SK-N-MC (cell line): ENCODE data around the gene ABCG5.
A peak's percentile ranks its signal among the peaks of the same experiment; 100 is the strongest.

Experiments
- DNase-seq: peaks from one replicate; pipeline ENCODE4 v3.0.0-alpha.2; 2011; ENCODE audit warnings: low read depth, low spot score
- H3K27ac ChIP-seq: fragments of 200-600 bp; sonication (generic); 2 replicates; pipeline ENCODE4 v1.5.1; 2016; ENCODE audit warnings: mixed run types
- H3K36me3 ChIP-seq: fragments of 200-600 bp; sonication (generic); 2 replicates; pipeline ENCODE4 v1.6.1; 2017; ENCODE audit warnings: antibody characterized with exemption, low read length, mixed read lengths; ENCODE audit not compliant: insufficient read depth
- H3K4me3 ChIP-seq: fragments of 200-600 bp; sonication (generic); 2 replicates; pipeline ENCODE4 v1.5.1; 2016
- H3K9ac ChIP-seq: fragments of 200-600 bp; sonication (generic); 2 replicates; pipeline ENCODE4 v1.8.0; 2017; ENCODE audit warnings: mixed run types, mixed read lengths; ENCODE audit not compliant: insufficient read length
- H3K9me3 ChIP-seq: fragments of 200-600 bp; sonication (generic); 2 replicates; pipeline ENCODE4 v1.6.1; 2017; ENCODE audit warnings: low read depth, mild to moderate bottlenecking, antibody characterized with exemption, low read length, moderate library complexity, mixed read lengths
- EZH2 ChIP-seq: fragments of 200-600 bp; sonication (generic); IDR thresholded peaks from one replicate; pipeline ENCODE4 v1.6.1; 2017; ENCODE audit warnings: antibody characterized with exemption
- FOXP2 ChIP-seq: optimal IDR thresholded peaks from 2 replicates; pipeline ENCODE3; 2011; ENCODE audit warnings: mild to moderate bottlenecking, moderate library complexity; ENCODE audit not compliant: insufficient read depth; ENCODE audit errors: extremely low read length, control extremely low read depth
- POLR2AphosphoS5 ChIP-seq: IDR thresholded peaks from 2 replicates; pipeline ENCODE4 v1.6.1; 2012; ENCODE audit warnings: mild to moderate bottlenecking, low read depth, low read length, borderline replicate concordance

The ABCG5 gene

GRCh38 chr2:43851011-43851980, 12.7 kb upstream of the ABCG5 start:
- Histone ChIP-seq H3K4me3 (no peak overlapping the region), H3K9me3 (no peaks in the 10 kb centered on the region), H3K9ac (no peak overlapping the region), H3K27ac (no peak overlapping the region), H3K36me3 (no peaks in the 10 kb centered on the region)
- TF ChIP-seq POLR2AphosphoS5, result no peak
- no peak for TF ChIP-seq EZH2
- TF ChIP-seq FOXP2, result no peak
- no peak for DNase-seq

GRCh38 chr2:43848214-43848613, 9.6 kb upstream of the ABCG5 start:
- no peak overlapping the region for H3K4me3 ChIP-seq
- DNase-seq, result peak; percentile 48

GRCh38 chr2:43846140-43846793, 7.6 kb upstream of the ABCG5 start:
- no peak overlapping the region for H3K27ac ChIP-seq
- no peak overlapping the region for H3K4me3 ChIP-seq
- H3K36me3 ChIP-seq, result no peaks in the 10 kb centered on the region
- H3K9me3 ChIP-seq, result no peaks in the 10 kb centered on the region
- no peak for TF ChIP-seq FOXP2
- no peak for TF ChIP-seq POLR2AphosphoS5
- no peak for TF ChIP-seq EZH2
- H3K9ac ChIP-seq, result no peak overlapping the region
- no peak for DNase-seq

More at GRCh38 chr2:43848214-43848613, 9.6 kb upstream of the ABCG5 start:
- Histone ChIP-seq H3K36me3 (no peaks in the 10 kb centered on the region), H3K9me3 (no peaks in the 10 kb centered on the region), H3K9ac (no peak overlapping the region), H3K27ac (no peak overlapping the region)
- no peak for TF ChIP-seq EZH2
- no peak for TF ChIP-seq FOXP2
- TF ChIP-seq POLR2AphosphoS5, result no peak

- H3K9ac ChIP-seq, result no peak overlapping the region
- no peaks in the 10 kb centered on the region for H3K9me3 ChIP-seq
- H3K27ac ChIP-seq, result no peak overlapping the region
- no peak overlapping the region for H3K4me3 ChIP-seq
- TF ChIP-seq FOXP2 (no peak), POLR2AphosphoS5 (no peak), EZH2 (no peak)
- no peaks in the 10 kb centered on the region for H3K36me3 ChIP-seq
- no peak for DNase-seq
Measured at GRCh38 chr2:43845181-43845580, 6.5 kb upstream of the ABCG5 start.

- Histone ChIP-seq H3K36me3 (no peaks in the 10 kb centered on the region), H3K27ac (no peak overlapping the region), H3K9ac (no peak overlapping the region), H3K4me3 (no peak overlapping the region), H3K9me3 (no peaks in the 10 kb centered on the region)
- no peak for TF ChIP-seq EZH2
- TF ChIP-seq FOXP2, result no peak
- no peak for TF ChIP-seq POLR2AphosphoS5
- DNase-seq, result no peak
Measured at GRCh38 chr2:43842866-43843226, 4.2 kb upstream of the ABCG5 start.

DNA sequence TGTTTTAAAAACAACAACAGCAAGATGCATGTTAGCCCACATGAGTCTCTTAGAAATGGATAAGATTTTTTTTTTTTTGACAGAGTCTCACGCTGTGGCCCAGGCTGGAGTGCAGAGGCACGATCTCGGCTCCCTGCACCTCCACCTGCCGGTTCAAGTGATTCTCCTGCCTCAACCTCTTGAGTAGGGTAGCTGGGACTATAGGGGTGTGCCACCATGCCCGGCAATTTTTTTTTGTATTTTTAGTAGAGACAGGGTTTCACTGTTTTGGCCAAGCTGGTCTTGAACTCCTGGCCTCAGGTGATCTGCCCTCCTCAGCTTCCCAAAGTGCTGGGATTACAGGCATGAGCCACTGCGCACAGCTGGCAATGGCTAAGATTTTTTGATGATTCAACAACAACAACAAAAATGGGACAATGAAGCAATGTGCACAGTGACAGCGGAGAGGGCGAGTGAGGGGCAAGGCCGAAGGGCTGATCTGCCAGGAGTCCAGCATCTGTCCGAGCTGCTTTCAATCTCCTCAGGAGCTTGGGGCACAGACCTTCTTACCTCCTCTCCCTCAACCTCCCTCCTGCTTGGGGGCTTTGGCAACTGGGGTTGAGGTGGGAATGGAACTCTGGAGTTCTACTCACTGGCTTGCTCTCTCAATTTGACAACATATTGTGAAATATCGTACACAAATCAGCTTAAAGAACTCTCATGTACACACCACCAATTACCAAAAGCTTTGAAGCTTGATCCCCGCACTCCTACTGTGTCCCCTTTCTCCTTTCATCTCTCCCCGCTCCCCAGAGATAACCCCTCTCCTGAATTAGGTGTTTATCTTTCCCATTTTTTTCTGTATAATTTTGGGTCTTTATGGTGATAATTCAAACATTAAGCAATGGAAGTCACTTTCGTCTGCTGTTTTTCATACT, 3.6 kb upstream of the ABCG5 start:
- no peak for DNase-seq
- no peak overlapping the region for H3K27ac ChIP-seq
- no peak overlapping the region for H3K4me3 ChIP-seq
- H3K9me3 ChIP-seq, result no peaks in the 10 kb centered on the region
- H3K9ac ChIP-seq, result no peak overlapping the region
- no peak for TF ChIP-seq POLR2AphosphoS5
- no peak for TF ChIP-seq FOXP2
- TF ChIP-seq EZH2, result no peak
- no peaks in the 10 kb centered on the region for H3K36me3 ChIP-seq

DNA sequence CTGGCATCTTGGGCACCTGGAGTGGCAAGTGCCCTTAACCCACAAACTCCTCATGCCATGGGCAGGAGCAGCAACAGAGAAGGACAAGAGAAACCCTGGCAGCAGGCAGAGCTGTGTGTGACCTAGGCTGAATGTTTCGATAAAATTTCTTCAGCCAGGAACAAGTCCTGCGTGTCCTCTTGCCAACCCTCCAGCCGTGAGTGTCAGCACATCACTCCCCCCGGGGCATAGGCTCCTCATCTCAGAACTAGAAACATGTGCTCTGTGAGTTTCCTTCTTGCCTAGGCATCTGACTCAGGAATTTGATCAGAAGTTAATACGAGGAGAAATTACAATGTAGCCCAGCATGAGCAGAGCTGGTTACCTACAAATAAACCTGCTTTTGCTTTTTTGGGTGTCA, 2.3 kb upstream of the ABCG5 start:
- Histone ChIP-seq H3K36me3 (no peaks in the 10 kb centered on the region), H3K9ac (no peak overlapping the region), H3K27ac (no peak overlapping the region), H3K4me3 (no peak overlapping the region), H3K9me3 (no peaks in the 10 kb centered on the region)
- TF ChIP-seq POLR2AphosphoS5, result no peak
- TF ChIP-seq FOXP2, result no peak
- no peak for DNase-seq
